GM18511 (cell line): ENCODE data around the gene ZC3H7A.
A peak's percentile ranks its signal among the peaks of the same experiment; 100 is the strongest.
"Not testable (repeated sequence)": the region's sequence is repeated elsewhere in the genome, so short reads cannot be mapped to it uniquely, and the experiment has no call there.

ENCODE experiments used
- ATAC-seq: cut with Tn5 transposase; IDR thresholded peaks from one replicate; pipeline ENCODE4 v1.9.1; 2021; ENCODE audit warnings: mild to moderate bottlenecking, moderate library complexity; ENCODE audit not compliant: unreplicated experiment

Gene ZC3H7A

GRCh38 chr16:11801481-11802021 is 4.5 kb upstream of the ZC3H7A start:
- no peak for ATAC-seq

- no peak for ATAC-seq
These were observed 3.3 kb upstream of the ZC3H7A start for GRCh38 chr16:11800382-11800718.

GRCh38 chr16:11799509-11800381 is 2.7 kb upstream of the ZC3H7A start:
- no peak for ATAC-seq

- no peak for ATAC-seq
These were observed 1.9 kb upstream of the ZC3H7A start for GRCh38 chr16:11799017-11799381.

- ATAC-seq = no peak
These were observed 870 bp upstream of the ZC3H7A start for GRCh38 chr16:11797957-11798299.

- ATAC-seq = peak; percentile 24
These were observed 562 bp downstream of the ZC3H7A start for GRCh38 chr16:11796227-11797165.

- no peak for ATAC-seq
These were observed 1.2 kb downstream of the ZC3H7A start for GRCh38 chr16:11795887-11796226.

GRCh38 chr16:11794996-11795886 is 1.8 kb downstream of the ZC3H7A start:
- no peak for ATAC-seq

GRCh38 chr16:11794447-11794846 is 2.6 kb downstream of the ZC3H7A start:
- no peak for ATAC-seq

- ATAC-seq = no peak
These were observed 3.2 kb downstream of the ZC3H7A start for GRCh38 chr16:11793840-11794239.

- no peak for ATAC-seq
These were observed 4.4 kb downstream of the ZC3H7A start for GRCh38 chr16:11792410-11793241.

GRCh38 chr16:11791144-11791828 is 5.8 kb downstream of the ZC3H7A start:
- ATAC-seq = no peak

GRCh38 chr16:11788914-11789313 is 8.1 kb downstream of the ZC3H7A start:
- ATAC-seq = no peak

GRCh38 chr16:11784980-11785599 is 12.0 kb downstream of the ZC3H7A start:
- not testable (repeated sequence) for ATAC-seq

GRCh38 chr16:11784381-11784780 is 12.7 kb downstream of the ZC3H7A start:
- not testable (repeated sequence) for ATAC-seq

GRCh38 chr16:11784038-11784369 is 13.1 kb downstream of the ZC3H7A start:
- ATAC-seq = no peak

- ATAC-seq = peak; percentile 69
These were observed 13.6 kb downstream of the ZC3H7A start for GRCh38 chr16:11783319-11784037.

GRCh38 chr16:11781773-11782172 is 15.3 kb downstream of the ZC3H7A start:
- ATAC-seq = no peak
